H9 (cell line): ENCODE data around the gene CDK14. TPM values are rescaled to one million over a fixed set of nuclear protein-coding genes. Genes with fewer than 3 reads are reported as not detected.

Source experiments
- DNase-seq: peaks from one replicate; pipeline ENCODE4 v3.0.0-alpha.2; 2017
- H2AFZ ChIP-seq: one replicate; pipeline ENCODE4 v1.6.1; 2013; ENCODE audit warnings: mild to moderate bottlenecking, low read length, control low read depth, moderate library complexity
- H2AK5ac ChIP-seq: 2 replicates; pipeline ENCODE4 v1.6.1; 2013; ENCODE audit warnings: low read length, control low read depth, mixed read lengths; ENCODE audit not compliant: insufficient read length
- H2BK120ac ChIP-seq: one replicate; pipeline ENCODE4 v1.6.1; 2013; ENCODE audit warnings: low read depth, mild to moderate bottlenecking, low read length, control low read depth, inconsistent platforms; ENCODE audit not compliant: poor library complexity, severe bottlenecking
- H2BK12ac ChIP-seq: 2 replicates; pipeline ENCODE4 v1.6.1; 2013; ENCODE audit warnings: low read length, control low read depth, mixed read lengths, low read depth; ENCODE audit not compliant: insufficient read length
- H2BK15ac ChIP-seq: 2 replicates; pipeline ENCODE4 v1.6.1; 2013; ENCODE audit warnings: low read depth, low read length, control low read depth
- H2BK20ac ChIP-seq: one replicate; pipeline ENCODE4 v1.6.1; 2013; ENCODE audit warnings: low read depth, mild to moderate bottlenecking, low read length, control low read depth, inconsistent platforms; ENCODE audit not compliant: poor library complexity, severe bottlenecking
- H2BK5ac ChIP-seq: 2 replicates; pipeline ENCODE4 v1.6.1; 2013; ENCODE audit warnings: low read length, control low read depth, mixed read lengths; ENCODE audit not compliant: insufficient read length
- H3K14ac ChIP-seq: 2 replicates; pipeline ENCODE4 v1.6.1; 2013; ENCODE audit warnings: low read length, control low read depth; ENCODE audit not compliant: insufficient read depth
- H3K18ac ChIP-seq: 2 replicates; pipeline ENCODE4 v1.6.1; 2013; ENCODE audit warnings: low read depth, mild to moderate bottlenecking, mixed read lengths, low read length, control low read depth; ENCODE audit not compliant: insufficient read length
- H3K23ac ChIP-seq: 2 replicates; pipeline ENCODE4 v1.6.1; 2013; ENCODE audit warnings: low read length, control low read depth, mixed read lengths, low read depth; ENCODE audit not compliant: insufficient read length
- H3K23me2 ChIP-seq: 2 replicates; pipeline ENCODE4 v1.6.1; 2013; ENCODE audit warnings: low read depth, mild to moderate bottlenecking, mixed read lengths, low read length, control low read depth; ENCODE audit not compliant: insufficient read length, poor library complexity, severe bottlenecking
- H3K27ac ChIP-seq: 2 replicates; pipeline ENCODE4 v1.5.1; 2013; ENCODE audit warnings: low read length, control low read depth, mixed read lengths, low read depth; ENCODE audit not compliant: insufficient read length
- H3K27me3 ChIP-seq: 2 replicates; pipeline ENCODE4 v1.6.1; 2013; ENCODE audit warnings: low read length, control low read depth, inconsistent platforms; ENCODE audit not compliant: insufficient read depth
- H3K4ac ChIP-seq: 2 replicates; pipeline ENCODE4 v1.6.1; 2013; ENCODE audit warnings: low read depth, mild to moderate bottlenecking, control low read depth, inconsistent platforms, low read length, moderate library complexity
- H3K4me1 ChIP-seq: 2 replicates; pipeline ENCODE4 v1.6.1; 2013; ENCODE audit warnings: low read length, control low read depth, inconsistent platforms; ENCODE audit not compliant: insufficient read depth
- H3K4me2 ChIP-seq: 2 replicates; pipeline ENCODE4 v1.6.1; 2013; ENCODE audit warnings: low read length, control low read depth, mixed read lengths; ENCODE audit not compliant: insufficient read length, insufficient read depth
- H3K56ac ChIP-seq: 2 replicates; pipeline ENCODE4 v1.6.1; 2013; ENCODE audit warnings: low read depth, mild to moderate bottlenecking, mixed read lengths, low read length, control low read depth; ENCODE audit not compliant: insufficient read length
- H3K79me1 ChIP-seq: 2 replicates; pipeline ENCODE4 v1.6.1; 2013; ENCODE audit warnings: low read depth, mild to moderate bottlenecking, moderate library complexity, low read length, control low read depth, inconsistent platforms; ENCODE audit not compliant: insufficient read depth, poor library complexity, severe bottlenecking
- H3K79me2 ChIP-seq: 2 replicates; pipeline ENCODE4 v1.6.1; 2013; ENCODE audit warnings: low read length, control low read depth, inconsistent platforms; ENCODE audit not compliant: insufficient read depth
- H3K9ac ChIP-seq: 2 replicates; pipeline ENCODE4 v1.6.1; 2013; ENCODE audit warnings: low read length, control low read depth, mixed read lengths; ENCODE audit not compliant: insufficient read length; ENCODE audit errors: extremely low read depth
- H3K9me3 ChIP-seq: one replicate; pipeline ENCODE4 v1.6.1; 2013; ENCODE audit warnings: low read depth, low read length, inconsistent platforms; ENCODE audit not compliant: control insufficient read depth
- H3T11ph ChIP-seq: one replicate; pipeline ENCODE4 v1.6.1; 2013; ENCODE audit warnings: mild to moderate bottlenecking, low read length, control low read depth, inconsistent platforms
- H4K20me1 ChIP-seq: one replicate; pipeline ENCODE4 v1.6.1; 2013; ENCODE audit not compliant: control insufficient read depth, insufficient read length, insufficient read depth
- H4K5ac ChIP-seq: 2 replicates; pipeline ENCODE4 v1.6.1; 2013; ENCODE audit warnings: low read depth, mild to moderate bottlenecking, mixed read lengths, low read length, control low read depth; ENCODE audit not compliant: insufficient read length
- H4K8ac ChIP-seq: replicated peaks from 2 replicates; pipeline ENCODE4 v1.6.1; 2013; ENCODE audit warnings: low read length, control low read depth, mixed read lengths, low read depth; ENCODE audit not compliant: insufficient read length
- H4K91ac ChIP-seq: 2 replicates; pipeline ENCODE4 v1.6.1; 2013; ENCODE audit warnings: low read depth, mild to moderate bottlenecking, moderate library complexity, mixed read lengths, low read length, control low read depth; ENCODE audit not compliant: insufficient read length
- H3K27ac Mint-ChIP-seq, 3 experiments: 2 replicates in 2 of 3; 3 replicates in 1 of 3; pipeline ENCODE4 v1.8.0; 2020 to 2021; ENCODE audit warnings: mixed read lengths in 3 of 3, mild to moderate bottlenecking in 1 of 3, moderate library complexity in 1 of 3
- H3K27me3 Mint-ChIP-seq: 2 replicates; pipeline ENCODE4 v1.8.0; 2021; ENCODE audit warnings: low read depth, mild to moderate bottlenecking, moderate library complexity, mixed read lengths
- H3K36me3 Mint-ChIP-seq, 3 experiments: 2 replicates in 2 of 3; 3 replicates in 1 of 3; pipeline ENCODE4 v1.8.0; 2020 to 2021; ENCODE audit warnings: low read depth in 3 of 3, mixed read lengths in 3 of 3; ENCODE audit not compliant: insufficient read depth in 1 of 3
- H3K4me1 Mint-ChIP-seq, 2 experiments: 2 replicates each; pipeline ENCODE4 v1.8.0; 2020; ENCODE audit warnings: mixed read lengths in 2 of 2
- H3K4me3 Mint-ChIP-seq, 2 experiments: 2 replicates in 1 of 2; 3 replicates in 1 of 2; pipeline ENCODE4 v1.8.0; 2020 to 2021; ENCODE audit warnings: mild to moderate bottlenecking in 2 of 2, mixed read lengths in 2 of 2, moderate library complexity in 1 of 2
- H3K9me3 Mint-ChIP-seq, 2 experiments: 2 replicates in 1 of 2; 3 replicates in 1 of 2; pipeline ENCODE4 v1.8.0; 2020; ENCODE audit warnings: mild to moderate bottlenecking in 2 of 2, mixed read lengths in 2 of 2, moderate library complexity in 1 of 2
- WGBS: extraction: QIAGEN DNeasy Blood & Tissue Kit; methylation state at CpG from one replicate; pipeline ENCODE4 v1.1.7; 2013; ENCODE audit warnings: missing lambda C conversion rate, low lambda C conversion rate, mixed read lengths; ENCODE audit not compliant: insufficient read length; ENCODE audit errors: extremely low coverage; 5-methylcytosine and 5-hydroxymethylcytosine counted together
- total RNA-seq: library from RNA; stranded (reverse); gene quantifications from 2 replicates; pipeline ENCODE4 v1.2.1, GENCODE V29; 2021
- TF ChIP-seq, protein P1 (sequence below): fragments of 200-600 bp; sonication (generic); conservative IDR thresholded peaks from 3 replicates; pipeline ENCODE4 v1.8.0; 2021; ENCODE audit warnings: antibody characterized with exemption, mild to moderate bottlenecking

CDK14 gene
- total RNA-seq, 1 experiment from 2014 or later, result 23.9 TPM

DNA sequence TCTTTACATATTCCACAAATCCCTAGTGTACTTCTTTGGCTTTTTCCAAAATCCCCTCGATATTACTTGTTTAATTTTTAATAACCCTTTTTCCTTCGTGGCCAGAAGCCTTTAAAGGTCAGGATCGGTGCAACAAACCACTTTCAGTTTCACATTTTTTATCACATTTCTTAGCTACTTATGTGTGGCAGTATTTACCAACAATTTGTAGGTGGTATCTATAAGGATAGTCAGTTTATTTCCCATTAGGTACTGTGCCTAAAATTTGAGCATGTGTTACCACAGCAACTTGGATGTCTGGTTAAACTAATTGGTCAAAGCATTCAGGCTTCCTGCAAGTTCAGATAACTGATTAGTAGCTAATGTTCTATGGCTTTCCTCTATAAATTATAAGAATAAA is 104.9 kb downstream of the CDK14 start:
- no peak overlapping the region for H3K23ac ChIP-seq
- no peak overlapping the region for H2AFZ ChIP-seq
- no peaks in the 10 kb centered on the region for H3K79me2 ChIP-seq
- H3K4me1 ChIP-seq, result no peaks in the 10 kb centered on the region
- H3K18ac ChIP-seq, result no peak overlapping the region
- H3K27ac ChIP-seq, result no peak overlapping the region
- Mint-ChIP-seq H3K36me3 (peaks cover 5 to 6% (median 5%) of the 10 kb centered on the region in 3 experiments), H3K27me3 (no peaks in the 10 kb centered on the region), H3K4me1 (peaks cover 11% of the 10 kb centered on the region in 2 experiments), H3K4me3 (no peak overlapping the region), H3K27ac (peak overlapping the region in 1 of 3 experiments; percentile 16; a peak in 1 of 7 replicates), H3K9me3 (no peaks in the 10 kb centered on the region; a peak in 2 of 5 replicates)
- H2AK5ac ChIP-seq, result no peak overlapping the region
- H4K91ac ChIP-seq, result no peak overlapping the region
- H3K14ac ChIP-seq, result no peak overlapping the region
- H2BK20ac ChIP-seq, result no peak overlapping the region
- H2BK120ac ChIP-seq, result no peak overlapping the region
- no peaks in the 10 kb centered on the region for H3K23me2 ChIP-seq
- H2BK5ac ChIP-seq, result no peak overlapping the region
- TF ChIP-seq, protein P1, sequence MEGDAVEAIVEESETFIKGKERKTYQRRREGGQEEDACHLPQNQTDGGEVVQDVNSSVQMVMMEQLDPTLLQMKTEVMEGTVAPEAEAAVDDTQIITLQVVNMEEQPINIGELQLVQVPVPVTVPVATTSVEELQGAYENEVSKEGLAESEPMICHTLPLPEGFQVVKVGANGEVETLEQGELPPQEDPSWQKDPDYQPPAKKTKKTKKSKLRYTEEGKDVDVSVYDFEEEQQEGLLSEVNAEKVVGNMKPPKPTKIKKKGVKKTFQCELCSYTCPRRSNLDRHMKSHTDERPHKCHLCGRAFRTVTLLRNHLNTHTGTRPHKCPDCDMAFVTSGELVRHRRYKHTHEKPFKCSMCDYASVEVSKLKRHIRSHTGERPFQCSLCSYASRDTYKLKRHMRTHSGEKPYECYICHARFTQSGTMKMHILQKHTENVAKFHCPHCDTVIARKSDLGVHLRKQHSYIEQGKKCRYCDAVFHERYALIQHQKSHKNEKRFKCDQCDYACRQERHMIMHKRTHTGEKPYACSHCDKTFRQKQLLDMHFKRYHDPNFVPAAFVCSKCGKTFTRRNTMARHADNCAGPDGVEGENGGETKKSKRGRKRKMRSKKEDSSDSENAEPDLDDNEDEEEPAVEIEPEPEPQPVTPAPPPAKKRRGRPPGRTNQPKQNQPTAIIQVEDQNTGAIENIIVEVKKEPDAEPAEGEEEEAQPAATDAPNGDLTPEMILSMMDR, result no peak
- H4K5ac ChIP-seq, result no peak overlapping the region
- H3K4ac ChIP-seq, result no peak overlapping the region
- H3T11ph ChIP-seq, result no peak overlapping the region
- H3K9ac ChIP-seq, result no peak overlapping the region
- WGBS, result no CpG with 5 or more reads among the region's 3 CpGs
- no peaks in the 10 kb centered on the region for H3K27me3 ChIP-seq
- H3K56ac ChIP-seq, result no peak overlapping the region
- no peak overlapping the region for H2BK15ac ChIP-seq
- no peaks in the 10 kb centered on the region for H3K9me3 ChIP-seq
- no peak for DNase-seq
- no peak overlapping the region for H2BK12ac ChIP-seq
- H4K8ac ChIP-seq, result no peak overlapping the region
- H3K79me1 ChIP-seq, result no peaks in the 10 kb centered on the region
- H4K20me1 ChIP-seq, result no peaks in the 10 kb centered on the region
- no peak overlapping the region for H3K4me2 ChIP-seq
